ENCODE data around the gene SLC16A2. TPM values are rescaled to one million over a fixed set of nuclear protein-coding genes. Genes with fewer than 3 reads are reported as not detected.

Gene SLC16A2
- total RNA-seq, 2 donors from 2014 or later = 0.70 to 2.1 TPM

Other genes starting within 250 kb of the SLC16A2 start
- not detected for gene ZCCHC13, start 117.3 kb upstream of the SLC16A2 start, total RNA-seq
- 10 to 100 TPM; 20.2 to 20.6 TPM for gene RLIM, start 193.1 kb downstream of the SLC16A2 start, total RNA-seq

Data from left colon (tissue), 2 donors.